Astrocyte (in vitro differentiated cells and primary cell): ENCODE data around the gene GIT1.

Source experiments
- EZH2 ChIP-seq: IDR thresholded peaks from 2 replicates; pipeline ENCODE4 v1.6.1; 2012; ENCODE audit warnings: mild to moderate bottlenecking, low read length, inconsistent platforms; ENCODE audit not compliant: insufficient read depth
- TF ChIP-seq, protein P1 (sequence below): IDR thresholded peaks from 2 replicates; pipeline ENCODE4 v1.5.1; 2011; ENCODE audit warnings: low read depth, mild to moderate bottlenecking, inconsistent platforms, low read length, moderate library complexity; ENCODE audit not compliant: insufficient read depth

DNA sequence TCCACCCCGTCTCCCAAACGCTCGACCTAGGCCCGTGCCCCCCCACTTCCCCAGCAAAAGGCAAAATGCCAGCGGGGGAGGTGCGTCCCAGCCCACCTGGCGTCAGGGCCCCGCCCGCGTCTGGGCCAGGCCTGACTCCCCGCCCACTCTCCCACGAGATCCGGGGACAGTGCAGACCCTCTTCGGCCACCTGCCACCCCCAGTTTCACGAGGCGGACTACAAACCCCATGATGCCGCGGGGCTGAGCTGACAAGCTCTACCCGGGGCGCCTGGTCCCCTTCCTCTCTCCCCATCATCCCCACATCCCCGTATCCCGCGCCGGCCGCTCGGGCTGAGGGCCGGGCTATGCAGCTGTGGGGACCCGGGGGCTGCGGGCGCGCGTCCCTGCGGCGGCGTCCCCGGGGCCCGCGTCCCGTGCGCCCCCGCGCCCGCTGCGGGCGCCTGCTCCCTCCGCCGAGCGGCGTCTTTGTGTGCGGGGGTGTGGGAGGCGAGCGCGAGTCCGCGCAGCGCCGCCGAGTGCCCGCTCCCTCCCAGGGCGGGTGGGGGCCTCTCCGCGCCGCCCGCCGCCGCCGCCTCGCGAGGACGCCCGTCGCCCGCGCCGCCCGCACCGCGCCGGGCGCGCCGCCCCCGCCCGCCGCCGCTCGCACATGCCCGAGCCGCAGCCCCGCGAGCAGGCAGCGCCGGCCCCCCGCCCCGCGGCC lies 3.6 kb upstream of the GIT1 start, which contains the start of gene ANKRD13B:
- no peak for TF ChIP-seq EZH2
- TF ChIP-seq, protein P1, sequence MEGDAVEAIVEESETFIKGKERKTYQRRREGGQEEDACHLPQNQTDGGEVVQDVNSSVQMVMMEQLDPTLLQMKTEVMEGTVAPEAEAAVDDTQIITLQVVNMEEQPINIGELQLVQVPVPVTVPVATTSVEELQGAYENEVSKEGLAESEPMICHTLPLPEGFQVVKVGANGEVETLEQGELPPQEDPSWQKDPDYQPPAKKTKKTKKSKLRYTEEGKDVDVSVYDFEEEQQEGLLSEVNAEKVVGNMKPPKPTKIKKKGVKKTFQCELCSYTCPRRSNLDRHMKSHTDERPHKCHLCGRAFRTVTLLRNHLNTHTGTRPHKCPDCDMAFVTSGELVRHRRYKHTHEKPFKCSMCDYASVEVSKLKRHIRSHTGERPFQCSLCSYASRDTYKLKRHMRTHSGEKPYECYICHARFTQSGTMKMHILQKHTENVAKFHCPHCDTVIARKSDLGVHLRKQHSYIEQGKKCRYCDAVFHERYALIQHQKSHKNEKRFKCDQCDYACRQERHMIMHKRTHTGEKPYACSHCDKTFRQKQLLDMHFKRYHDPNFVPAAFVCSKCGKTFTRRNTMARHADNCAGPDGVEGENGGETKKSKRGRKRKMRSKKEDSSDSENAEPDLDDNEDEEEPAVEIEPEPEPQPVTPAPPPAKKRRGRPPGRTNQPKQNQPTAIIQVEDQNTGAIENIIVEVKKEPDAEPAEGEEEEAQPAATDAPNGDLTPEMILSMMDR = no peak
